Adrenal gland (tissue), 5 donors: Measurements from ENCODE around the gene GOLT1B.

Experiments
- POLR2A ChIP-seq, 2 donors: fragments of 450-650 bp; IDR thresholded peaks; one replicate each; pipeline ENCODE4 v1.6.1; 2017; ENCODE audit warnings: antibody characterized with exemption in 2 of 2, mild to moderate bottlenecking in 2 of 2, moderate library complexity in 1 of 2
- TF ChIP-seq, protein P1 (sequence below), 6 experiments: fragments of 450-650 bp in 4 of 6; fragments of 200-600 bp in 2 of 6; sonication (generic) in 1 of 6; IDR thresholded peaks; 1 replicate in 5 of 6; 2 replicates in 1 of 6; pipeline versions ENCODE4 v1.5.1 to v1.8.0; 2016 to 2021; ENCODE audit warnings: antibody characterized with exemption in 6 of 6, mild to moderate bottlenecking in 2 of 6, moderate library complexity in 1 of 6
- donor health status: DM: no; HTN: no; CAD: no.

GRCh38 chr12:21561158-21561557 is 59.6 kb downstream of the GOLT1B start:
- TF ChIP-seq, protein P1, sequence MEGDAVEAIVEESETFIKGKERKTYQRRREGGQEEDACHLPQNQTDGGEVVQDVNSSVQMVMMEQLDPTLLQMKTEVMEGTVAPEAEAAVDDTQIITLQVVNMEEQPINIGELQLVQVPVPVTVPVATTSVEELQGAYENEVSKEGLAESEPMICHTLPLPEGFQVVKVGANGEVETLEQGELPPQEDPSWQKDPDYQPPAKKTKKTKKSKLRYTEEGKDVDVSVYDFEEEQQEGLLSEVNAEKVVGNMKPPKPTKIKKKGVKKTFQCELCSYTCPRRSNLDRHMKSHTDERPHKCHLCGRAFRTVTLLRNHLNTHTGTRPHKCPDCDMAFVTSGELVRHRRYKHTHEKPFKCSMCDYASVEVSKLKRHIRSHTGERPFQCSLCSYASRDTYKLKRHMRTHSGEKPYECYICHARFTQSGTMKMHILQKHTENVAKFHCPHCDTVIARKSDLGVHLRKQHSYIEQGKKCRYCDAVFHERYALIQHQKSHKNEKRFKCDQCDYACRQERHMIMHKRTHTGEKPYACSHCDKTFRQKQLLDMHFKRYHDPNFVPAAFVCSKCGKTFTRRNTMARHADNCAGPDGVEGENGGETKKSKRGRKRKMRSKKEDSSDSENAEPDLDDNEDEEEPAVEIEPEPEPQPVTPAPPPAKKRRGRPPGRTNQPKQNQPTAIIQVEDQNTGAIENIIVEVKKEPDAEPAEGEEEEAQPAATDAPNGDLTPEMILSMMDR (IDR thresholded peaks at IDR 0.05): no peak
- no peak for TF ChIP-seq POLR2A (IDR thresholded peaks at IDR 0.05)
